Measurements from ENCODE around the gene SYTL3. TPM values are rescaled to one million over a fixed set of nuclear protein-coding genes. Genes with fewer than 3 reads are reported as not detected.

SYTL3 gene
- total and polyA plus RNA-seq, 2 of the 8 experiments (the other 6 are each of a cell fraction or from before 2014, with no cell fraction given) = 0.27 to 0.99 TPM

DNA sequence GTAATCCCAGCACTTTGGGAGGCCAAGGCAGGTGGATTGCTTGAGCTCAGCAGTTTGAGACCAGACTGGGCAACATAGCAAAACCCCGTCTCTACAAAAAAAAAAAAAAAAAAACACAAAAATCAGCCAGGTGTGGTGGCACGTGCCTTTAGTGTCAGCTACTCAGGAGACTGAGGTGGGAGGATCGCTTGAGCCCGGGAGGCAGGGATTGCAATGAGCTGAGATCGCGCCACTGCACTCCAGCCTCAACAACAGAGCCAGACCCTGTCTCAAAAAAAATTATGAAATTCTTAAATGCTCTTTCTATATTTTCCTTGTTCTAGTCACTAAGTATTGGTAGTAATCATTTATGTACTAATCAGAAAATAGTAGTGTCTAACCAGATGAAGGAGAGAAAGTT, 30.6 kb downstream of the SYTL3 start:
- no peak overlapping the region for H2BK15ac ChIP-seq (ENCODE audit: low read length)
- H2AK5ac ChIP-seq (ENCODE audit: low read depth, low read length) = no peak overlapping the region
- no peaks in the 10 kb centered on the region for H4K20me1 ChIP-seq (replicated peaks in 1 of 2; ENCODE audit: control insufficient read depth in 1 of 2, insufficient read depth in 2 of 2, low read length in 2 of 2)
- no peak overlapping the region for H3K14ac ChIP-seq (ENCODE audit: insufficient read length)
- H3K56ac ChIP-seq (replicated peaks; ENCODE audit: insufficient read length, low read depth, low read length) = no peak overlapping the region
- H2BK5ac ChIP-seq (ENCODE audit: low read depth, low read length) = no peak overlapping the region
- H3K18ac ChIP-seq (ENCODE audit: extremely low read depth, low read length) = no peak overlapping the region
- ChIA-PET POLR2A (ENCODE audit: partially characterized antibody) (no interaction called here), CTCF (ENCODE audit: partially characterized antibody) (interaction anchor here (0.6 to 1.7 kb wide), 2 partner anchors 11 to 20 kb away, joined by 6 to 7 read pairs; no protein-coding TSS in a partner anchor)
- no peak overlapping the region for H2AFZ ChIP-seq (ENCODE audit: low read length)
- H3K4ac ChIP-seq (replicated peaks; ENCODE audit: insufficient read length, low read depth, low read length) = no peak overlapping the region
- H3K4me2 ChIP-seq (ENCODE audit: insufficient read depth in 1 of 2, low read depth in 2 of 2, low read length in 2 of 2) = no peak overlapping the region
- H3K4me3 ChIP-seq (ENCODE audit: extremely low read depth in 1 of 4, insufficient read depth in 2 of 4, low read depth in 3 of 4, low read length in 4 of 4) = no peak overlapping the region
- H3K79me1 ChIP-seq (ENCODE audit: low read depth, low read length) = no peaks in the 10 kb centered on the region
- 95% methylated on average over 5 of the region's 6 CpGs; no CpG with 5 or more reads in 1 of the 2 experiments for WGBS, 2 experiments (ENCODE audit: extremely low coverage in 1 of 2, insufficient coverage in 1 of 2, insufficient read length in 1 of 2, insufficient replicate concordance in 2 of 2, low coverage in 1 of 2, low lambda C conversion rate in 2 of 2, missing lambda C conversion rate in 1 of 2)
- DNase-seq (ENCODE audit: low read depth in 1 of 2, low spot score in 2 of 2) (no peak), FAIRE-seq (no peak)
- no peak overlapping the region for H4K8ac ChIP-seq (ENCODE audit: extremely low read depth, insufficient read depth, low read length)
- no peaks in the 10 kb centered on the region for H3K23me2 ChIP-seq (ENCODE audit: low read depth, low read length)
- H4K5ac ChIP-seq (ENCODE audit: insufficient read length, low read depth, low read length) = no peak overlapping the region
- H3K27me3 ChIP-seq (replicated peaks in 1 of 4; ENCODE audit: control insufficient read depth in 3 of 4, extremely low read depth in 1 of 4, insufficient read depth in 3 of 4, low read length in 3 of 4) = no peaks in the 10 kb centered on the region
- no peaks in the 10 kb centered on the region for H3K36me3 ChIP-seq (ENCODE audit: control insufficient read depth in 2 of 4, insufficient read depth in 4 of 4, low read length in 3 of 4)
- H2BK20ac ChIP-seq (ENCODE audit: low read length) = no peak overlapping the region
- H2BK12ac ChIP-seq (ENCODE audit: low read depth, low read length) = no peak overlapping the region
- H2BK120ac ChIP-seq (replicated peaks; ENCODE audit: low read depth, low read length) = no peak overlapping the region
- no peak overlapping the region for H3K27ac ChIP-seq (ENCODE audit: low read depth, low read length)
- no peaks in the 10 kb centered on the region for H3K79me2 ChIP-seq (ENCODE audit: control insufficient read depth in 1 of 2, insufficient read depth in 2 of 2, low read length in 2 of 2)
- no peak overlapping the region for H3K23ac ChIP-seq (ENCODE audit: insufficient read length)
- no peaks in the 10 kb centered on the region for H3K9me3 ChIP-seq (ENCODE audit: insufficient read depth in 2 of 2, low read depth in 1 of 2, low read length in 1 of 2)
- no peak overlapping the region for H4K91ac ChIP-seq (replicated peaks; ENCODE audit: insufficient read length, low read length)
- H3K9ac ChIP-seq (replicated peaks in 1 of 4; ENCODE audit: extremely low read depth in 1 of 4, low read depth in 3 of 4, low read length in 3 of 4) = no peak overlapping the region
- H3K4me1 ChIP-seq (replicated peaks in 1 of 4; ENCODE audit: control insufficient read depth in 3 of 4, insufficient read depth in 4 of 4, low read length in 3 of 4) = no peaks in the 10 kb centered on the region
- TF ChIP-seq, protein P1, sequence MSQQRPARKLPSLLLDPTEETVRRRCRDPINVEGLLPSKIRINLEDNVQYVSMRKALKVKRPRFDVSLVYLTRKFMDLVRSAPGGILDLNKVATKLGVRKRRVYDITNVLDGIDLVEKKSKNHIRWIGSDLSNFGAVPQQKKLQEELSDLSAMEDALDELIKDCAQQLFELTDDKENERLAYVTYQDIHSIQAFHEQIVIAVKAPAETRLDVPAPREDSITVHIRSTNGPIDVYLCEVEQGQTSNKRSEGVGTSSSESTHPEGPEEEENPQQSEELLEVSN (IDR thresholded peaks at IDR 0.05) = no peak
- no peak for TF ChIP-seq RNF2 (IDR thresholded peaks at IDR 0.05; ENCODE audit: borderline replicate concordance, low read depth, low read length, missing control alignments, poor library complexity, severe bottlenecking)
- no peak for TF ChIP-seq KDM1A (IDR thresholded peaks at IDR 0.05; ENCODE audit: borderline replicate concordance, low read length)
- TF ChIP-seq SP2 (IDR thresholded peaks at IDR 0.05; ENCODE audit: low read length) = no peak
- TF ChIP-seq HDAC6 (IDR thresholded peaks at IDR 0.05; ENCODE audit: low read depth, low read length) = no peak
- TF ChIP-seq SIRT6 (IDR thresholded peaks at IDR 0.05; ENCODE audit: low read length) = no peak
- no peak for TF ChIP-seq PHF8 (conservative IDR thresholded peaks at IDR 0.05; ENCODE audit: low read depth, low read length)
- no peak for TF ChIP-seq YY1 (IDR thresholded peaks at IDR 0.05; ENCODE audit: low read depth, low read length)
- TF ChIP-seq CHD1 (IDR thresholded peaks at IDR 0.05; ENCODE audit: low read depth, low read length) = no peak
- no peak for TF ChIP-seq SIX5 (IDR thresholded peaks at IDR 0.05; ENCODE audit: low read depth, low read length)
- no peak for TF ChIP-seq TCF12 (IDR thresholded peaks at IDR 0.05; ENCODE audit: low read depth, low read length)
- TF ChIP-seq GABPA (IDR thresholded peaks at IDR 0.05; ENCODE audit: borderline replicate concordance, insufficient read depth, low read length) = no peak
- no peak for TF ChIP-seq EP300 (IDR thresholded peaks at IDR 0.05; ENCODE audit: borderline replicate concordance in 1 of 2, low read depth in 2 of 2, low read length in 2 of 2)
- TF ChIP-seq POLR2A (IDR thresholded peaks at IDR 0.05; ENCODE audit: control extremely low read depth in 1 of 2, low read depth in 2 of 2, low read length in 2 of 2) = no peak
- TF ChIP-seq GTF2F1 (IDR thresholded peaks at IDR 0.05; ENCODE audit: borderline replicate concordance, low read depth, low read length) = no peak
